Transverse colon (tissue), 4 donors: ENCODE measurements around the gene SYPL2. TPM values are rescaled to one million over a fixed set of nuclear protein-coding genes. Genes with fewer than 3 reads are reported as not detected.
"Not testable (repeated sequence)": the region's sequence is repeated elsewhere in the genome, so short reads cannot be mapped to it uniquely, and the experiment has no call there.

Experiments
- DNase-seq: peaks from one replicate; pipeline ENCODE4 v3.0.0-alpha.2; 2019
- H3K27ac ChIP-seq, 4 donors: fragments of 200-600 bp; sonication (generic); 2 replicates each; pipeline ENCODE4 v1.5.1; 2016 to 2018; ENCODE audit warnings: inconsistent platforms in 4 of 4
- H3K27me3 ChIP-seq: fragments of 200-600 bp; sonication (generic); 2 replicates; pipeline ENCODE4 v1.5.1; 2017; ENCODE audit warnings: inconsistent platforms
- H3K36me3 ChIP-seq, 4 donors: fragments of 200-600 bp; sonication (generic); 2 replicates each; pipeline ENCODE4 v1.5.1; 2017 to 2019; ENCODE audit warnings: inconsistent platforms in 4 of 4
- H3K4me1 ChIP-seq, 4 donors: fragments of 200-600 bp; sonication (generic); 2 replicates each; pipeline ENCODE4 v1.5.1; 2017 to 2020; ENCODE audit warnings: inconsistent platforms in 4 of 4
- H3K4me3 ChIP-seq, 4 donors: fragments of 200-600 bp; sonication (generic); 1 replicate in 1 of 4; 2 replicates in 3 of 4; pipeline versions ENCODE4 v1.5.1 to v1.6.1; 2017 to 2019; ENCODE audit warnings: inconsistent platforms in 4 of 4
- H3K9me3 ChIP-seq, 2 donors: fragments of 200-600 bp; sonication (generic); 2 replicates each; pipeline ENCODE4 v1.5.1; 2017 to 2019; ENCODE audit warnings: inconsistent platforms in 2 of 2
- CTCF ChIP-seq, 5 experiments: fragments of 200-600 bp in 3 of 5; fragments of 450-650 bp in 2 of 5; sonication (generic) in 3 of 5; IDR thresholded peaks; 1 replicate in 2 of 5; 2 replicates in 3 of 5; pipeline ENCODE4 v1.5.1; 2016 to 2017; ENCODE audit warnings: antibody characterized with exemption in 5 of 5, inconsistent platforms in 3 of 5, mild to moderate bottlenecking in 2 of 5, moderate library complexity in 1 of 5
- EP300 ChIP-seq: sonication (generic); formaldehyde crosslinking; IDR thresholded peaks from one replicate; pipeline ENCODE4 v1.6.1; 2017; ENCODE audit warnings: antibody characterized with exemption, low read depth
- POLR2A ChIP-seq: fragments of 450-650 bp; IDR thresholded peaks from one replicate; pipeline ENCODE4 v1.6.1; 2016; ENCODE audit warnings: antibody characterized with exemption, mild to moderate bottlenecking, moderate library complexity
- POLR2AphosphoS5 ChIP-seq, 3 donors: sonication (generic); formaldehyde crosslinking; IDR thresholded peaks; one replicate each; pipeline ENCODE4 v1.6.1; 2016; ENCODE audit warnings: antibody characterized with exemption in 3 of 3
- WGBS, 2 donors: methylation state at CpG; one replicate each; pipeline ENCODE4 v1.1.5; 2018; ENCODE audit warnings: low coverage in 1 of 2; 5-methylcytosine and 5-hydroxymethylcytosine counted together
- in situ Hi-C, 4 donors: fragments of 200-750 bp; cut with MboI; loops; one replicate each; pipeline versions ENCODE4 v1.15.0 to v1.15.1; 2017; ENCODE audit warnings: low sequenced_read_pairs in 3 of 4, low pct_ligation_motif_present in 1 of 4, low pct_unique_long_range_greater_than_20kb in 1 of 4
- intact Hi-C: fragments of 100-400 bp; cut with DNase I; formaldehyde crosslinking; loops from one replicate; pipeline ENCODE4 v1.15.1; 2023; ENCODE audit warnings: low total_unique reads
- total RNA-seq, 4 donors: library from RNA; depleted of rRNA; stranded (reverse); fragments of >200 nt; gene quantifications; one replicate each; pipeline ENCODE4 v1.1.0, GENCODE V29; 2016

SYPL2 gene
- total RNA-seq, 4 donors from 2014 or later: 0.40 to 4.1 (median 0.44) TPM

GRCh38 chr1:109472779-109473178 lies 6.4 kb downstream of the SYPL2 start:
- H3K27me3 ChIP-seq: peaks cover 44% of the 10 kb centered on the region
- H3K4me3 ChIP-seq: no peak overlapping the region
- H3K36me3 ChIP-seq: no peaks in the 10 kb centered on the region
- 44 to 57% methylated on average over 1 to 3 of the region's 3 CpGs for WGBS, 2 donors
- H3K27ac ChIP-seq: no peak overlapping the region
- intact Hi-C loops (no loop called here), in situ Hi-C loops (no loop called here)
- H3K9me3 ChIP-seq: no peaks in the 10 kb centered on the region
- TF ChIP-seq POLR2A (no peak), EP300 (no peak), CTCF (IDR thresholded peaks at IDR 0.05) (no peak), POLR2AphosphoS5 (IDR thresholded peaks at IDR 0.05) (no peak)
- H3K4me1 ChIP-seq: no peaks in the 10 kb centered on the region
- DNase-seq: no peak

GRCh38 chr1:109473284-109474057 lies 7.1 kb downstream of the SYPL2 start:
- 84% methylated on average over 12 of the region's 12 CpGs; no CpG with 5 or more reads in 1 of the 2 donors for WGBS, 2 donors
- intact Hi-C loops, DNase-seq, in situ Hi-C loops, H3K4me1 ChIP-seq, H3K9me3 ChIP-seq, H3K36me3 ChIP-seq, H3K27ac ChIP-seq, H3K4me3 ChIP-seq: not testable (repeated sequence)
- H3K27me3 ChIP-seq: peaks cover 37% of the 10 kb centered on the region

GRCh38 chr1:109474697-109475096 lies 8.4 kb downstream of the SYPL2 start:
- H3K27me3 ChIP-seq: peaks cover 29% of the 10 kb centered on the region
- DNase-seq: no peak

GRCh38 chr1:109475261-109475660 lies 8.9 kb downstream of the SYPL2 start:
- Histone ChIP-seq H3K9me3 (no peaks in the 10 kb centered on the region), H3K36me3 (no peaks in the 10 kb centered on the region), H3K4me1 (no peaks in the 10 kb centered on the region), H3K27me3 (peaks cover 24% of the 10 kb centered on the region), H3K4me3 (no peak overlapping the region), H3K27ac (no peak overlapping the region)
- TF ChIP-seq EP300 (no peak), POLR2AphosphoS5 (IDR thresholded peaks at IDR 0.05) (no peak), CTCF (IDR thresholded peaks at IDR 0.05) (no peak), POLR2A (no peak)
- WGBS, 2 donors: 50 to 83% methylated on average over 2 to 9 of the region's 9 CpGs
- in situ Hi-C loops: no loop called here
- no peak for DNase-seq
- intact Hi-C loops: no loop called here

More at GRCh38 chr1:109474697-109475096, 8.4 kb downstream of the SYPL2 start:
- no peak overlapping the region for H3K27ac ChIP-seq
- 70 to 100% methylated on average over 1 of the region's 1 CpG for WGBS, 2 donors
- intact Hi-C loops: no loop called here
- H3K36me3 ChIP-seq: no peaks in the 10 kb centered on the region
- H3K9me3 ChIP-seq: no peaks in the 10 kb centered on the region
- H3K4me3 ChIP-seq: no peak overlapping the region
- TF ChIP-seq CTCF (IDR thresholded peaks at IDR 0.05) (no peak), EP300 (no peak), POLR2AphosphoS5 (IDR thresholded peaks at IDR 0.05) (no peak), POLR2A (no peak)
- no peaks in the 10 kb centered on the region for H3K4me1 ChIP-seq
- in situ Hi-C loops: no loop called here

GRCh38 chr1:109476825-109477224 lies 10.5 kb downstream of the SYPL2 start:
- Histone ChIP-seq H3K27ac (no peak overlapping the region), H3K4me3 (no peak overlapping the region), H3K27me3 (peaks cover 10% of the 10 kb centered on the region), H3K36me3 (no peaks in the 10 kb centered on the region), H3K4me1 (no peaks in the 10 kb centered on the region), H3K9me3 (no peaks in the 10 kb centered on the region)
- no peak for DNase-seq
- no peak for TF ChIP-seq EP300
- TF ChIP-seq POLR2AphosphoS5 (IDR thresholded peaks at IDR 0.05): no peak
- TF ChIP-seq CTCF (IDR thresholded peaks at IDR 0.05): no peak
- no peak for TF ChIP-seq POLR2A
- WGBS, 2 donors: 75 to 89% methylated on average over 4 to 8 of the region's 8 CpGs
- intact Hi-C loops (no loop called here), in situ Hi-C loops (no loop called here)
